ENCODE data around the gene IGFALS.

DNA sequence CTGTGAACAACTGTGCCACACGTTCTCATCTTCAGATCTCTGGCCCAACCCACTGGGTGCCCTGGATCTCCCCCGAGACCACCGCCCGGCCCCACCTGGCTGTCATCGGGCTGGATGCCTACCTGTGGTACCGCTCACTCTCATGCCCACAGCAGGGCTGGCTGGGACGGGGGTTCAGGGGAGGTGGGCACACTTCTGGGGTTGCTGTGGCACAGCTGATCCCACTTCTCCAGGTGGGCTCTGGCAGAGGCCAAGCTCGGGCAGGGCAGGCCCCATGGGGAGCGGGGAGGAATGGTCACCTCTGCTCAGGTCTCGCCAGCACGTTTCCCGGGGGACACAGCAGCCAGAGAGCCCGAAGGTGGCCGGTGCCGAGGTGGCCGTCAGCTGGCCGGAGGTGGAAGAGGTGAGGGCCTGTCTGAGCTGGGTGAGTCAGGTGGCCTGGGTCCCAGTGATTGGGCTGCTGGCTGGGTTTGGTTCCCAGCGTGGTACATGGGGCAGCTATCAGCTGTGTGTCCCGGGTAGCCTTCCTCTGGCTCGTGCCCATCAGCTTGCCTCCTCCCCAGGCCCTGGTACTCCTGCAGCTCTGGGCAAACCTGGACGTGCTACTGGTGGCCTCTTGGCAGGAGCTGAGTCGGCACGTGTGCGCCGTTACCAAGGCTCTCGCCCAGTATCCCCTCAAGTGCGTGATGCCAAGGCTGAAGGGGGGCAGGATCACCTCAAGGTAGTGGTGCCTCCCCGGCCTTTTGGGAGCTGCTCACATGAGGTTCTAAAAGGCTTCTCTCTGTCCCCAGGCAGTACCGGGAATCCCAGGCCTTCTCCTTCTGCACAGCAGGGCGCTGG is 18.3 kb downstream of the IGFALS start:
- no peak for TF ChIP-seq EZH2phosphoT487 (IDR thresholded peaks at IDR 0.05; ENCODE audit: unreplicated experiment)
- TF ChIP-seq EZH2 (IDR thresholded peaks at IDR 0.05; ENCODE audit: low read depth, unreplicated experiment) = no peak
- TF ChIP-seq JUNB (IDR thresholded peaks at IDR 0.05; ENCODE audit: unreplicated experiment) = no peak
- no peak for TF ChIP-seq CTCF (conservative IDR thresholded peaks at IDR 0.05; ENCODE audit: low read depth in 2 of 2)
- no peak for TF ChIP-seq POLR2AphosphoS5 (IDR thresholded peaks at IDR 0.05; ENCODE audit: low read depth)
- no peak for TF ChIP-seq CREB1 (CRISPR knock-in tag; IDR thresholded peaks at IDR 0.05; ENCODE audit: low read depth)
- TF ChIP-seq REST (IDR thresholded peaks at IDR 0.05; ENCODE audit: unreplicated experiment) = no peak
- TF ChIP-seq, protein P1, sequence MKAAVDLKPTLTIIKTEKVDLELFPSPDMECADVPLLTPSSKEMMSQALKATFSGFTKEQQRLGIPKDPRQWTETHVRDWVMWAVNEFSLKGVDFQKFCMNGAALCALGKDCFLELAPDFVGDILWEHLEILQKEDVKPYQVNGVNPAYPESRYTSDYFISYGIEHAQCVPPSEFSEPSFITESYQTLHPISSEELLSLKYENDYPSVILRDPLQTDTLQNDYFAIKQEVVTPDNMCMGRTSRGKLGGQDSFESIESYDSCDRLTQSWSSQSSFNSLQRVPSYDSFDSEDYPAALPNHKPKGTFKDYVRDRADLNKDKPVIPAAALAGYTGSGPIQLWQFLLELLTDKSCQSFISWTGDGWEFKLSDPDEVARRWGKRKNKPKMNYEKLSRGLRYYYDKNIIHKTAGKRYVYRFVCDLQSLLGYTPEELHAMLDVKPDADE (IDR thresholded peaks at IDR 0.05) = no peak
- no peak for TF ChIP-seq NANOG (IDR thresholded peaks at IDR 0.05; ENCODE audit: borderline replicate concordance)
- no peak for TF ChIP-seq ZNF331 (CRISPR knock-in tag; IDR thresholded peaks at IDR 0.05; ENCODE audit: low read depth)
- no peak for TF ChIP-seq STAT1 (IDR thresholded peaks at IDR 0.05; ENCODE audit: unreplicated experiment)
- no peak for TF ChIP-seq ZNF114 (CRISPR knock-in tag; IDR thresholded peaks at IDR 0.05)

Data from GM23338 (cell line).